Liver (tissue), 9 donors: ENCODE data around the gene RPL39L. TPM values are rescaled to one million over a fixed set of nuclear protein-coding genes. Genes with fewer than 3 reads are reported as not detected.

Experiments used
- DNase-seq: peaks from one replicate; pipeline ENCODE4 v3.0.0-alpha.2; 2017; ENCODE audit warnings: low spot score
- H3K27ac ChIP-seq, 2 donors: one replicate each; pipeline ENCODE4 v1.7.0; 2013; ENCODE audit warnings: inconsistent platforms in 2 of 2, low read length in 2 of 2, control low read depth in 1 of 2, low read depth in 1 of 2, mild to moderate bottlenecking in 1 of 2
- H3K27me3 ChIP-seq, 4 donors: one replicate each; pipeline versions ENCODE4 v1.6.1 to v1.7.0; 2013; ENCODE audit warnings: low read length in 3 of 4, inconsistent platforms in 1 of 4, mild to moderate bottlenecking in 1 of 4, moderate library complexity in 1 of 4; ENCODE audit not compliant: control insufficient read depth in 4 of 4, insufficient read depth in 4 of 4
- H3K36me3 ChIP-seq, 4 donors: one replicate each; pipeline versions ENCODE4 v1.6.1 to v1.7.0; 2013; ENCODE audit warnings: low read length in 3 of 4, mild to moderate bottlenecking in 3 of 4, low read depth in 1 of 4, moderate library complexity in 1 of 4; ENCODE audit not compliant: control insufficient read depth in 4 of 4, insufficient read depth in 3 of 4
- H3K4me1 ChIP-seq, 4 donors: one replicate each; pipeline versions ENCODE4 v1.6.1 to v1.7.0; 2013; ENCODE audit warnings: low read length in 3 of 4, mild to moderate bottlenecking in 3 of 4, moderate library complexity in 1 of 4; ENCODE audit not compliant: control insufficient read depth in 4 of 4, insufficient read depth in 4 of 4
- H3K4me3 ChIP-seq, 3 donors: one replicate each; pipeline versions ENCODE4 v1.6.1 to v1.7.0; 2013; ENCODE audit warnings: low read length in 3 of 3, control low read depth in 1 of 3, low read depth in 1 of 3, mild to moderate bottlenecking in 1 of 3
- H3K9ac ChIP-seq, 2 donors: one replicate each; pipeline ENCODE4 v1.7.0; 2013; ENCODE audit warnings: low read length in 2 of 2, mild to moderate bottlenecking in 2 of 2, moderate library complexity in 2 of 2, control low read depth in 1 of 2, low read depth in 1 of 2
- H3K9me3 ChIP-seq, 4 donors: one replicate each; pipeline versions ENCODE4 v1.6.1 to v1.7.0; 2013; ENCODE audit warnings: low read length in 3 of 4; ENCODE audit not compliant: control insufficient read depth in 4 of 4
- EGR1 ChIP-seq, 2 donors: IDR thresholded peaks; 2 replicates each; pipeline ENCODE4 v1.6.1; 2016 to 2018; ENCODE audit warnings: antibody characterized with exemption in 2 of 2, low read depth in 2 of 2
- FOXA1 ChIP-seq: IDR thresholded peaks from 2 replicates; pipeline ENCODE4 v1.6.1; 2016; ENCODE audit warnings: antibody characterized with exemption
- FOXA2 ChIP-seq: IDR thresholded peaks from 2 replicates; pipeline ENCODE4 v1.6.1; 2016; ENCODE audit warnings: antibody characterized with exemption
- GABPA ChIP-seq, 2 donors: IDR thresholded peaks in 1 of 2; conservative IDR thresholded peaks in 1 of 2; 2 replicates each; pipeline ENCODE4 v1.6.1; 2016; ENCODE audit warnings: antibody characterized with exemption in 2 of 2, mild to moderate bottlenecking in 1 of 2, moderate library complexity in 1 of 2
- HNF4A ChIP-seq, 2 donors: conservative IDR thresholded peaks; 2 replicates each; pipeline ENCODE4 v1.6.1; 2016; ENCODE audit warnings: antibody characterized with exemption in 2 of 2, mild to moderate bottlenecking in 2 of 2
- HNF4G ChIP-seq: IDR thresholded peaks from 2 replicates; pipeline ENCODE4 v1.6.1; 2016; ENCODE audit warnings: antibody characterized with exemption
- JUND ChIP-seq, 2 donors: IDR thresholded peaks; 2 replicates each; pipeline ENCODE4 v1.6.1; 2016; ENCODE audit warnings: antibody characterized with exemption in 2 of 2
- NR2F2 ChIP-seq: IDR thresholded peaks from 2 replicates; pipeline ENCODE4 v1.6.1; 2016; ENCODE audit warnings: antibody characterized with exemption
- RAD21 ChIP-seq, 2 donors: IDR thresholded peaks; 2 replicates each; pipeline ENCODE4 v1.6.1; 2016; ENCODE audit warnings: antibody characterized with exemption in 2 of 2, mild to moderate bottlenecking in 2 of 2
- RXRA ChIP-seq, 2 donors: IDR thresholded peaks; 2 replicates each; pipeline ENCODE4 v1.6.1; 2017 to 2018; ENCODE audit warnings: antibody characterized with exemption in 2 of 2, mild to moderate bottlenecking in 1 of 2
- TAF1 ChIP-seq: conservative IDR thresholded peaks from 2 replicates; pipeline ENCODE4 v1.6.1; 2016; ENCODE audit warnings: antibody characterized with exemption, mild to moderate bottlenecking
- YY1 ChIP-seq: IDR thresholded peaks from 2 replicates; pipeline ENCODE4 v1.6.1; 2016; ENCODE audit warnings: antibody characterized with exemption, mild to moderate bottlenecking
- WGBS: extraction: QIAGEN DNeasy Blood & Tissue Kit; methylation state at CpG from one replicate; pipeline ENCODE4 v1.1.7; 2013; 5-methylcytosine and 5-hydroxymethylcytosine counted together
- polyA plus RNA-seq, 2 donors: library from polyadenylated mRNA; stranded (reverse) in 1 of 2; unstranded in 1 of 2; fragments of 200-250 nt in 1 of 2; fragments of >200 nt in 1 of 2; fragmentation: Nextera tagmentation in 1 of 2; extraction: Ambion mirVana in 1 of 2; gene quantifications; one replicate each; pipeline versions ENCODE4 v1.2.1 to v1.2.3, GENCODE V29; 2013 to 2015
- total RNA-seq, 2 donors: library from RNA; depleted of rRNA; stranded (reverse); fragments of >200 nt; gene quantifications; one replicate each; pipeline ENCODE4 v1.2.3, GENCODE V29; 2014
- TF ChIP-seq, protein P1 (sequence below): IDR thresholded peaks from 2 replicates; pipeline ENCODE4 v1.6.1; 2016; ENCODE audit warnings: antibody characterized with exemption
- TF ChIP-seq, protein P2 (sequence below): IDR thresholded peaks from 2 replicates; pipeline ENCODE4 v1.6.1; 2016; ENCODE audit warnings: antibody characterized with exemption
- TF ChIP-seq, protein P3 (sequence below): IDR thresholded peaks from 2 replicates; pipeline ENCODE4 v1.6.1; 2016; ENCODE audit warnings: antibody characterized with exemption, mild to moderate bottlenecking
- TF ChIP-seq, protein P4 (sequence below): fragments of 150-350 bp; IDR thresholded peaks from 2 replicates; pipeline ENCODE4 v1.5.1; 2017; ENCODE audit warnings: improper control_type of control experiment, low read depth, low read length; ENCODE audit not compliant: missing input control
- TF ChIP-seq, protein P5 (sequence below): IDR thresholded peaks from 2 replicates; pipeline ENCODE4 v1.6.1; 2016; ENCODE audit warnings: antibody characterized with exemption
- donor health status: healthy.
- donor health status: healthy.
- donor health status: healthy.
- donor health status: healthy.
- donor health status: healthy.

The RPL39L gene
- total and polyA plus RNA-seq, 4 donors, result 1.1 to 6.6 (median 4.2) TPM

DNA sequence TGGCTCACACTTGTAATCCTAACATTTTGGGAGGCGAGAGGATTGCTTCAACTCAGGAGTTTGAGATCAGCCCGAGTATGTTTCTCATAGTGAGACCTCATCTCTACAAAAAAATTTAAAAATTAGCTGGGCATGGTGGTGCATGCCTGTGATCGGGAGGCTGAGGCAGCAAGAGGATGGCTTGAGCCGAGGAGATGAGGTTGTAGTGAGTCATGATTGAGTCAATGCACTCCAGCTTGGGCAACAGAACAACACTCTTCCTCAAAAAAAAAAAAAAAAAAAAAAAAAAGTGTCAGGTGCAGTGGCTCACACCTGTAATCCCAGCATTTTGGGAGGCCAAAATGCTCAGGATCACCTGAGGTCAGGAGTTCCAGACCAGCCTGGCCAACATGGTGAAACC, 2.4 kb downstream of the RPL39L start:
- DNase-seq, result no peak
- WGBS, result 95% methylated on average over 4 of the region's 4 CpGs
- Histone ChIP-seq H3K9ac (no peak overlapping the region), H3K36me3 (no peaks in the 10 kb centered on the region), H3K4me3 (no peak overlapping the region), H3K4me1 (peaks cover 0 to 9% (median 4%) of the 10 kb centered on the region in 4 donors), H3K27me3 (no peaks in the 10 kb centered on the region), H3K9me3 (no peaks in the 10 kb centered on the region), H3K27ac (no peak overlapping the region)
- TF ChIP-seq HNF4G, result no peak
- TF ChIP-seq, protein P1, sequence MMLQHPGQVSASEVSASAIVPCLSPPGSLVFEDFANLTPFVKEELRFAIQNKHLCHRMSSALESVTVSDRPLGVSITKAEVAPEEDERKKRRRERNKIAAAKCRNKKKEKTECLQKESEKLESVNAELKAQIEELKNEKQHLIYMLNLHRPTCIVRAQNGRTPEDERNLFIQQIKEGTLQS, result no peak
- TF ChIP-seq RXRA (IDR thresholded peaks at IDR 0.05), result no peak
- TF ChIP-seq HNF4A (conservative IDR thresholded peaks at IDR 0.05), result no peak
- TF ChIP-seq TAF1, result no peak
- TF ChIP-seq, protein P2, sequence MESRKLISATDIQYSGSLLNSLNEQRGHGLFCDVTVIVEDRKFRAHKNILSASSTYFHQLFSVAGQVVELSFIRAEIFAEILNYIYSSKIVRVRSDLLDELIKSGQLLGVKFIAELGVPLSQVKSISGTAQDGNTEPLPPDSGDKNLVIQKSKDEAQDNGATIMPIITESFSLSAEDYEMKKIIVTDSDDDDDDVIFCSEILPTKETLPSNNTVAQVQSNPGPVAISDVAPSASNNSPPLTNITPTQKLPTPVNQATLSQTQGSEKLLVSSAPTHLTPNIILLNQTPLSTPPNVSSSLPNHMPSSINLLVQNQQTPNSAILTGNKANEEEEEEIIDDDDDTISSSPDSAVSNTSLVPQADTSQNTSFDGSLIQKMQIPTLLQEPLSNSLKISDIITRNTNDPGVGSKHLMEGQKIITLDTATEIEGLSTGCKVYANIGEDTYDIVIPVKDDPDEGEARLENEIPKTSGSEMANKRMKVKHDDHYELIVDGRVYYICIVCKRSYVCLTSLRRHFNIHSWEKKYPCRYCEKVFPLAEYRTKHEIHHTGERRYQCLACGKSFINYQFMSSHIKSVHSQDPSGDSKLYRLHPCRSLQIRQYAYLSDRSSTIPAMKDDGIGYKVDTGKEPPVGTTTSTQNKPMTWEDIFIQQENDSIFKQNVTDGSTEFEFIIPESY, result no peak
- no peak for TF ChIP-seq GABPA (IDR thresholded peaks at IDR 0.05 in 1 of 2, conservative IDR thresholded peaks at IDR 0.05 in 1 of 2)
- no peak for TF ChIP-seq JUND (IDR thresholded peaks at IDR 0.05)
- TF ChIP-seq NR2F2, result no peak
- TF ChIP-seq, protein P3, sequence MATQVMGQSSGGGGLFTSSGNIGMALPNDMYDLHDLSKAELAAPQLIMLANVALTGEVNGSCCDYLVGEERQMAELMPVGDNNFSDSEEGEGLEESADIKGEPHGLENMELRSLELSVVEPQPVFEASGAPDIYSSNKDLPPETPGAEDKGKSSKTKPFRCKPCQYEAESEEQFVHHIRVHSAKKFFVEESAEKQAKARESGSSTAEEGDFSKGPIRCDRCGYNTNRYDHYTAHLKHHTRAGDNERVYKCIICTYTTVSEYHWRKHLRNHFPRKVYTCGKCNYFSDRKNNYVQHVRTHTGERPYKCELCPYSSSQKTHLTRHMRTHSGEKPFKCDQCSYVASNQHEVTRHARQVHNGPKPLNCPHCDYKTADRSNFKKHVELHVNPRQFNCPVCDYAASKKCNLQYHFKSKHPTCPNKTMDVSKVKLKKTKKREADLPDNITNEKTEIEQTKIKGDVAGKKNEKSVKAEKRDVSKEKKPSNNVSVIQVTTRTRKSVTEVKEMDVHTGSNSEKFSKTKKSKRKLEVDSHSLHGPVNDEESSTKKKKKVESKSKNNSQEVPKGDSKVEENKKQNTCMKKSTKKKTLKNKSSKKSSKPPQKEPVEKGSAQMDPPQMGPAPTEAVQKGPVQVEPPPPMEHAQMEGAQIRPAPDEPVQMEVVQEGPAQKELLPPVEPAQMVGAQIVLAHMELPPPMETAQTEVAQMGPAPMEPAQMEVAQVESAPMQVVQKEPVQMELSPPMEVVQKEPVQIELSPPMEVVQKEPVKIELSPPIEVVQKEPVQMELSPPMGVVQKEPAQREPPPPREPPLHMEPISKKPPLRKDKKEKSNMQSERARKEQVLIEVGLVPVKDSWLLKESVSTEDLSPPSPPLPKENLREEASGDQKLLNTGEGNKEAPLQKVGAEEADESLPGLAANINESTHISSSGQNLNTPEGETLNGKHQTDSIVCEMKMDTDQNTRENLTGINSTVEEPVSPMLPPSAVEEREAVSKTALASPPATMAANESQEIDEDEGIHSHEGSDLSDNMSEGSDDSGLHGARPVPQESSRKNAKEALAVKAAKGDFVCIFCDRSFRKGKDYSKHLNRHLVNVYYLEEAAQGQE, result no peak
- TF ChIP-seq FOXA2, result no peak
- TF ChIP-seq FOXA1, result no peak
- TF ChIP-seq, protein P4, sequence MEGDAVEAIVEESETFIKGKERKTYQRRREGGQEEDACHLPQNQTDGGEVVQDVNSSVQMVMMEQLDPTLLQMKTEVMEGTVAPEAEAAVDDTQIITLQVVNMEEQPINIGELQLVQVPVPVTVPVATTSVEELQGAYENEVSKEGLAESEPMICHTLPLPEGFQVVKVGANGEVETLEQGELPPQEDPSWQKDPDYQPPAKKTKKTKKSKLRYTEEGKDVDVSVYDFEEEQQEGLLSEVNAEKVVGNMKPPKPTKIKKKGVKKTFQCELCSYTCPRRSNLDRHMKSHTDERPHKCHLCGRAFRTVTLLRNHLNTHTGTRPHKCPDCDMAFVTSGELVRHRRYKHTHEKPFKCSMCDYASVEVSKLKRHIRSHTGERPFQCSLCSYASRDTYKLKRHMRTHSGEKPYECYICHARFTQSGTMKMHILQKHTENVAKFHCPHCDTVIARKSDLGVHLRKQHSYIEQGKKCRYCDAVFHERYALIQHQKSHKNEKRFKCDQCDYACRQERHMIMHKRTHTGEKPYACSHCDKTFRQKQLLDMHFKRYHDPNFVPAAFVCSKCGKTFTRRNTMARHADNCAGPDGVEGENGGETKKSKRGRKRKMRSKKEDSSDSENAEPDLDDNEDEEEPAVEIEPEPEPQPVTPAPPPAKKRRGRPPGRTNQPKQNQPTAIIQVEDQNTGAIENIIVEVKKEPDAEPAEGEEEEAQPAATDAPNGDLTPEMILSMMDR, result no peak

DNA sequence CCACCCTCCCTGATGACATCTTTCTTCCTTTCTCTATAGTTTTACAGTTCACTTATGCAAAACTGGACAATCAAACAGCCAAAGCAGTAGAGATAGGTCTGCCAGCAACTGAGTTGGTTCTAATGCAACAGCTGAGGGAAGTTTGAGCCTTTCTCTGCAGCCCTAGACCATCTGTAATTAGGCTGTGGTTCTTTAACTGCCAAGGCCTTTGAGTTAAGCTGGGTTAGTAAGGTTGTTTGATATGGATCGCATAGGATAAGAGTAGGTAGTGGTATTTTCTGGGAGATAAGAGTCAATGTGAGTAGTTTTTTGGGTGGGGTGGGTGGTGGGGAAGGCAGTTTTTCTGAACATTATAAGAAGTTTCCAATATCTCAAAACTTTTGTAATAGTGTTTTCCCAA, 3.0 kb downstream of the RPL39L start:
- Histone ChIP-seq H3K9me3 (no peaks in the 10 kb centered on the region), H3K27me3 (no peaks in the 10 kb centered on the region), H3K9ac (no peak overlapping the region), H3K27ac (no peak overlapping the region), H3K4me1 (peaks cover 0 to 9% (median 4%) of the 10 kb centered on the region in 4 donors), H3K4me3 (no peak overlapping the region), H3K36me3 (no peaks in the 10 kb centered on the region)
- WGBS, result 99% methylated on average over 1 of the region's 1 CpG
- no peak for DNase-seq
- no peak for TF ChIP-seq GABPA (IDR thresholded peaks at IDR 0.05 in 1 of 2, conservative IDR thresholded peaks at IDR 0.05 in 1 of 2)
- TF ChIP-seq, protein P4, result no peak
- TF ChIP-seq TAF1, result no peak
- TF ChIP-seq YY1, result no peak
- no peak for TF ChIP-seq RXRA (IDR thresholded peaks at IDR 0.05)
- TF ChIP-seq, protein P2, result no peak
- no peak for TF ChIP-seq EGR1 (IDR thresholded peaks at IDR 0.05; ENCODE audit: low read depth in 2 of 2)
- TF ChIP-seq, protein P5, sequence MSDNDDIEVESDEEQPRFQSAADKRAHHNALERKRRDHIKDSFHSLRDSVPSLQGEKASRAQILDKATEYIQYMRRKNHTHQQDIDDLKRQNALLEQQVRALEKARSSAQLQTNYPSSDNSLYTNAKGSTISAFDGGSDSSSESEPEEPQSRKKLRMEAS, result no peak
- no peak for TF ChIP-seq RAD21 (IDR thresholded peaks at IDR 0.05)
